Bronchial epithelial cell (primary cell): ENCODE results near the gene IL1RL2. TPM values are rescaled to one million over a fixed set of nuclear protein-coding genes. Genes with fewer than 3 reads are reported as not detected.

Experiments
- DNase-seq: peaks from one replicate; pipeline ENCODE4 v3.0.0-alpha.2; 2010; ENCODE audit warnings: low read depth
- FAIRE-seq: peaks from 2 replicates; lab custom pipeline; 2011; peaks lifted over from hg19 to GRCh38; lab: Jason Lieb, UNC
- H3K27me3 ChIP-seq: 2 replicates; pipeline ENCODE4 v1.5.1; 2011; ENCODE audit warnings: low read length; ENCODE audit not compliant: control insufficient read depth, insufficient read depth
- H3K36me3 ChIP-seq: 2 replicates; pipeline ENCODE4 v1.5.1; 2011; ENCODE audit warnings: low read length; ENCODE audit not compliant: control insufficient read depth, insufficient read depth
- H3K4me3 ChIP-seq: 2 replicates; pipeline ENCODE4 v1.5.1; 2011; ENCODE audit warnings: mild to moderate bottlenecking, low read depth, low read length, control low read depth
- total RNA-seq: library from RNA; depleted of rRNA; stranded (reverse); fragments of >200 nt; gene quantifications from 2 replicates; pipeline ENCODE4 v1.2.1, GENCODE V29; 2014
- TF ChIP-seq, protein P1 (sequence below): IDR thresholded peaks from 2 replicates; pipeline ENCODE4 v1.5.1; 2011; ENCODE audit warnings: mild to moderate bottlenecking, moderate library complexity, low read length, control low read depth, inconsistent platforms; ENCODE audit not compliant: insufficient read depth, severe bottlenecking

The IL1RL2 gene
- total RNA-seq, 1 donor from 2014 or later, result 1.8 TPM

DNA sequence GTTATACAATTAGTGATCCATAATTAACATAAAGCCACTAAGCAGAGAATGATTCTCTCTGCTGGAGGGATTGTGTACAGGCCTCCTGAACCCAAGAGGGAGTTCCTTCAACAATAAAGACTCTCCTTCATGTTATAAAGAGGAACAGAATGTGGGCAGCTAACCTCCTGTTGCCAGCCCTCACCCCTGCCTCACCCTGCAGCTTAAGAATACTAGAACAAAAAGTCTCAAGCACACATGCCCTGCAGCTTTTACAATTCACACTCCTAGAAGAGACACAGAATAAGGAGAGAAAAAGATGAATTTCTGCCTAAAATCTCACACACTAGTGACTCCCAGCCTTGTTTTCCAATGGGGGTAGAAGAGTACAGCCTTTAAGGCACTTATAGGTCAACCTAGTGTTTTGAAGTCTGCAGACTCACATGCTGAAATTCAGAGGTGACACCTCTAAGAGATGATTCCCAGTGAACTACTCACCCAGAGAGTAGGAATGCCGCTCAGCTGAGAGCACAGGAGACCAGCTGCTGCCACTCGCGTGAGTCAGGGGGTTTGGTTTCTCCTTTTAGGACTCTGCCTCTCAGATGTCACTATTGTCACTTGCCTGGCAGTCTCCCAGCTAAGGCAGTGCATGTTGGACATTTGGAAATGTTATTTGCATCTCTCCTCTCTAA, 92.0 kb downstream of the IL1RL2 start:
- FAIRE-seq (no peak), DNase-seq (no peak)
- no peaks in the 10 kb centered on the region for H3K36me3 ChIP-seq
- no peaks in the 10 kb centered on the region for H3K27me3 ChIP-seq
- TF ChIP-seq, protein P1, sequence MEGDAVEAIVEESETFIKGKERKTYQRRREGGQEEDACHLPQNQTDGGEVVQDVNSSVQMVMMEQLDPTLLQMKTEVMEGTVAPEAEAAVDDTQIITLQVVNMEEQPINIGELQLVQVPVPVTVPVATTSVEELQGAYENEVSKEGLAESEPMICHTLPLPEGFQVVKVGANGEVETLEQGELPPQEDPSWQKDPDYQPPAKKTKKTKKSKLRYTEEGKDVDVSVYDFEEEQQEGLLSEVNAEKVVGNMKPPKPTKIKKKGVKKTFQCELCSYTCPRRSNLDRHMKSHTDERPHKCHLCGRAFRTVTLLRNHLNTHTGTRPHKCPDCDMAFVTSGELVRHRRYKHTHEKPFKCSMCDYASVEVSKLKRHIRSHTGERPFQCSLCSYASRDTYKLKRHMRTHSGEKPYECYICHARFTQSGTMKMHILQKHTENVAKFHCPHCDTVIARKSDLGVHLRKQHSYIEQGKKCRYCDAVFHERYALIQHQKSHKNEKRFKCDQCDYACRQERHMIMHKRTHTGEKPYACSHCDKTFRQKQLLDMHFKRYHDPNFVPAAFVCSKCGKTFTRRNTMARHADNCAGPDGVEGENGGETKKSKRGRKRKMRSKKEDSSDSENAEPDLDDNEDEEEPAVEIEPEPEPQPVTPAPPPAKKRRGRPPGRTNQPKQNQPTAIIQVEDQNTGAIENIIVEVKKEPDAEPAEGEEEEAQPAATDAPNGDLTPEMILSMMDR, result no peak
- no peak overlapping the region for H3K4me3 ChIP-seq

DNA sequence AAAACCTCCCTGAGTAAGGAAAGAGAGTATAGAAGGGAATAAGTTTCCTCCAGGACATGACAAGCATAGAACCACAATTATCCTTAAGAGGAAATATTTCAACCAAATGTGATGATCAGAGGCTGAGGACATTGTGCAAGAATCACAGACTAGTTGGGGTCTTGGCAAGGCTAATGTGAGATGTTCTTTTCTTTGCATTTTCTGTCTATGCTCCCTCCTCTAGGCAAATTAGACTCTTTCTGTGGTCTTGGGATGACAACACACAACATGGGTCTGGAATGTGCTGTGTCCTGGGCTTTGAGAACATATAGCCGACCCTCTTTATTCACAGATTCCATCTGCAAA, 92.5 kb downstream of the IL1RL2 start:
- FAIRE-seq (no peak), DNase-seq (no peak)
- Histone ChIP-seq H3K36me3 (no peaks in the 10 kb centered on the region), H3K27me3 (no peaks in the 10 kb centered on the region), H3K4me3 (no peak overlapping the region)
- TF ChIP-seq, protein P1, result no peak

DNA sequence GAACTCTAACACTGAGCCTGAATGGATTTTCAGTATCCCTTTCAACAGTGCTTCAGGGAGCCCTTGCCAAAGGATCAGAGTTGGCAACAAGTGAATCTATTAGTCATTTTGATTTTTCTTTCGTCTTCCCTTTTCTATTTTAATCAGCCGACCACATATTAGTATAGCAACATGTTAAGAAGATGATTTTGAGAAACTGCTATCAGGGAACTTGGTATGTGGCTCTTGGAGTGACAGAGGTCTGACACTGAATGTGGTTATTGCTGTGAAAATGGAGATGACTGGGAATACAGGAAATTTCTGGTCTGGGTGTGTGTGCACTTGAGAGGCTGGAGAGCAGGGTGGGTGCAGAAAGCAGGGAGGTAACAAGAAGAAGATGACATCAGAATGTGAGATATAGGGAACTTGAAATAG, 95.9 kb downstream of the IL1RL2 start:
- no peaks in the 10 kb centered on the region for H3K36me3 ChIP-seq
- TF ChIP-seq, protein P1, result no peak
- FAIRE-seq (no peak), DNase-seq (no peak)
- H3K27me3 ChIP-seq, result no peaks in the 10 kb centered on the region
- no peak overlapping the region for H3K4me3 ChIP-seq

DNA sequence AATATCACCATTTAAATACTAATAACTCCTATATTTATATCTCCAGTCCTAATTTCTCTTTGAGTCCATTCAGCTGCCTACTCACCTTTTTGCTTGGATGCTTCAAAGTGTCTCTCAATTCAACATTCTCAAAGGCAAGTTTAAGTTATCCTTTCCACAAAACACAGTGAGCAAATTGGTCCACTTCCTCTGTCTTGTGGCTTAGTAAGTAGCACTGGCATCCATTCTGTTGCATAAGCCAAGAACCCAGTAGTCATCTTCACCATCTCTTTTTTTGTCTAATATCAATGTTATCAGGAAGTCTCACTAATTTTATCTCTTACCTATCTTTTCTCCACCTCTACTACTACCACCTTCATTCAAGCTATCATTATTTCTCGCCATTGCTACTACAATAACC, 97.2 kb downstream of the IL1RL2 start:
- Histone ChIP-seq H3K4me3 (no peak overlapping the region), H3K27me3 (no peaks in the 10 kb centered on the region), H3K36me3 (no peaks in the 10 kb centered on the region)
- no peak for FAIRE-seq
- TF ChIP-seq, protein P1, result no peak
- DNase-seq, result no peak

DNA sequence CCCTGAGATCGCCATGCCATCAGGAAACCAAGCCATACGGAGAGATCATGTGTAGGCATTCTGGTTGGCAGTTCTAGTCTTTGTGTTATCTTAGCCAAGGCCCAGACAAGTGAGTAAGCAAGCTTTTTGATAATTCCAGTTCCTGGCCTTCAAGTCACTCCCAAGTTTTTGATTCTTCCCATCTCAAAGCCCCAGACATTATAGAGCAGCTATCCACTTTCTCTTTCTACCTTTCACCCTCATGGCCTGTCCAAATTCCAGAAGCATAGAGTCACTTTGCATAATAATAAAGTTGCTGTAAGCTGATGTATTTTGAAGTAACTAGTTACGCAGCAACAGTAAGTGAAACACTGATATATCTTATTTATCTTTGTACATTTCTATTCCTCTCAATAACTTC, 97.8 kb downstream of the IL1RL2 start:
- TF ChIP-seq, protein P1, result no peak
- DNase-seq (no peak), FAIRE-seq (no peak)
- Histone ChIP-seq H3K4me3 (no peak overlapping the region), H3K27me3 (no peaks in the 10 kb centered on the region), H3K36me3 (no peaks in the 10 kb centered on the region)

DNA sequence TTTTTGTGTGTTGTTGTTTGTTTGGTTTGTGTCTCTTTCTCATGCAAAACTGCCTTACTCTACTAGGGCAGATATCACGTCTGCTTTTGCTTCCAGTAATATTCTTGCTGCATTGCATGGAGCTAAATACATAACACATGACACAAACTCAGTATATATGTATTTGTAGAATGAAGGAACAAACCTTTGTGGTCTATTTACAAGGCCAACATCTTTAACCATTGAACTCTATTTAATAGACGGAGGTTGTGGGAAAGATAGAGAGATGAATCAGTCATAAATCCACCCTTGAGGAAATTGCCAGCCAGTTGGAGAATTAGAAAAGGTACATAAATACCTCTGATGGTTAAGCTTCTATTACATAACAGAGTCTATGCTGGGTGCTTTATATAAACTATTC, 98.5 kb downstream of the IL1RL2 start:
- no peaks in the 10 kb centered on the region for H3K36me3 ChIP-seq
- FAIRE-seq (no peak), DNase-seq (no peak)
- no peak overlapping the region for H3K4me3 ChIP-seq
- no peaks in the 10 kb centered on the region for H3K27me3 ChIP-seq
- TF ChIP-seq, protein P1, result no peak
